KMS-11 (cell line): ENCODE measurements around the gene GLI3.

Source experiments
- H2AFZ ChIP-seq: fragments of 200-600 bp; sonication (generic); 2 replicates; pipeline ENCODE4 v1.6.1; 2016; ENCODE audit warnings: antibody characterized with exemption, mixed run types, low read depth
- H3K27ac ChIP-seq: fragments of 200-600 bp; sonication (generic); 2 replicates; pipeline ENCODE4 v1.6.1; 2016; ENCODE audit warnings: mild to moderate bottlenecking, mixed run types
- H3K27me3 ChIP-seq: fragments of 200-600 bp; sonication (generic); 2 replicates; pipeline ENCODE4 v1.6.1; 2017; ENCODE audit warnings: mild to moderate bottlenecking, low read depth, mixed run types, moderate library complexity; ENCODE audit not compliant: insufficient read depth
- H3K36me3 ChIP-seq: fragments of 200-600 bp; sonication (generic); 2 replicates; pipeline ENCODE4 v1.6.1; 2017; ENCODE audit warnings: mild to moderate bottlenecking, mixed run types; ENCODE audit not compliant: insufficient read depth
- H3K4me1 ChIP-seq: fragments of 200-600 bp; sonication (generic); 2 replicates; pipeline ENCODE4 v1.6.1; 2016; ENCODE audit warnings: mild to moderate bottlenecking, low read depth, mixed run types; ENCODE audit not compliant: poor library complexity, severe bottlenecking
- H3K4me2 ChIP-seq: fragments of 200-600 bp; sonication (generic); 2 replicates; pipeline ENCODE4 v1.7.0; 2016; ENCODE audit warnings: mild to moderate bottlenecking, mixed run types
- H3K4me3 ChIP-seq: fragments of 200-600 bp; sonication (generic); IDR thresholded peaks from 2 replicates; pipeline ENCODE4 v1.6.1; 2017; ENCODE audit warnings: low read depth, low read length, mixed read lengths; ENCODE audit not compliant: insufficient read depth
- H3K79me2 ChIP-seq: fragments of 200-600 bp; sonication (generic); 2 replicates; pipeline ENCODE4 v1.6.1; 2016; ENCODE audit warnings: low read depth, mixed run types; ENCODE audit not compliant: insufficient read depth
- H3K9ac ChIP-seq: fragments of 200-600 bp; sonication (generic); 2 replicates; pipeline ENCODE4 v1.6.1; 2016; ENCODE audit warnings: mild to moderate bottlenecking, mixed run types
- H4K20me1 ChIP-seq: fragments of 200-600 bp; sonication (generic); 2 replicates; pipeline ENCODE4 v1.6.1; 2016; ENCODE audit warnings: mild to moderate bottlenecking, mixed run types; ENCODE audit not compliant: insufficient read depth
- TF ChIP-seq, protein P1 (sequence below): fragments of 200-600 bp; sonication (generic); conservative IDR thresholded peaks from 2 replicates; pipeline ENCODE4 v1.6.1; 2017; ENCODE audit warnings: low read depth, mild to moderate bottlenecking, antibody characterized with exemption, low read length, moderate library complexity, mixed read lengths

The GLI3 gene

DNA sequence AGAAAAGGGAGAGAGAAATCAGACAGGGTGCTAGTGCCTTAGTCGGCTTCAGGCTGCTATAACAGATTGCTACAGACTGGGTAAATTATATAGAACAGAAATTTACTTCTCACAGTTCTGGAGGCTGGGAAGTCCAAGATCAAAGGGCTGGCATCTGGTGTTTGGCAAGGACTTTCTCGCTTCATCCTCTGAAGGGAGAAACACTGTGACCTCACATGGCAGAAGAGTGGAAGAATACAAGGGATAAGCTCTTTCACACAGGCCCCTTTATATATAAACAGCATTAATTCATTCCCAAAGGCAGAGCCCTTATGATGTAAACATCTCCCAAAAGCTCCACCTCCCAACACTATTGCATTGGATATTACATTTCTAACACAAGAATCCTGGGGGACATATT is 298.6 kb downstream of the GLI3 start:
- no peaks in the 10 kb centered on the region for H4K20me1 ChIP-seq
- H3K36me3 ChIP-seq = no peaks in the 10 kb centered on the region
- H3K27ac ChIP-seq = no peak overlapping the region
- no peak overlapping the region for H3K4me2 ChIP-seq
- TF ChIP-seq, protein P1, sequence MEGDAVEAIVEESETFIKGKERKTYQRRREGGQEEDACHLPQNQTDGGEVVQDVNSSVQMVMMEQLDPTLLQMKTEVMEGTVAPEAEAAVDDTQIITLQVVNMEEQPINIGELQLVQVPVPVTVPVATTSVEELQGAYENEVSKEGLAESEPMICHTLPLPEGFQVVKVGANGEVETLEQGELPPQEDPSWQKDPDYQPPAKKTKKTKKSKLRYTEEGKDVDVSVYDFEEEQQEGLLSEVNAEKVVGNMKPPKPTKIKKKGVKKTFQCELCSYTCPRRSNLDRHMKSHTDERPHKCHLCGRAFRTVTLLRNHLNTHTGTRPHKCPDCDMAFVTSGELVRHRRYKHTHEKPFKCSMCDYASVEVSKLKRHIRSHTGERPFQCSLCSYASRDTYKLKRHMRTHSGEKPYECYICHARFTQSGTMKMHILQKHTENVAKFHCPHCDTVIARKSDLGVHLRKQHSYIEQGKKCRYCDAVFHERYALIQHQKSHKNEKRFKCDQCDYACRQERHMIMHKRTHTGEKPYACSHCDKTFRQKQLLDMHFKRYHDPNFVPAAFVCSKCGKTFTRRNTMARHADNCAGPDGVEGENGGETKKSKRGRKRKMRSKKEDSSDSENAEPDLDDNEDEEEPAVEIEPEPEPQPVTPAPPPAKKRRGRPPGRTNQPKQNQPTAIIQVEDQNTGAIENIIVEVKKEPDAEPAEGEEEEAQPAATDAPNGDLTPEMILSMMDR = no peak
- H3K9ac ChIP-seq = no peak overlapping the region
- peaks cover 7% of the 10 kb centered on the region for H3K4me1 ChIP-seq
- H3K27me3 ChIP-seq = no peaks in the 10 kb centered on the region
- H3K79me2 ChIP-seq = no peaks in the 10 kb centered on the region
- H3K4me3 ChIP-seq = no peak overlapping the region
- no peak overlapping the region for H2AFZ ChIP-seq

DNA sequence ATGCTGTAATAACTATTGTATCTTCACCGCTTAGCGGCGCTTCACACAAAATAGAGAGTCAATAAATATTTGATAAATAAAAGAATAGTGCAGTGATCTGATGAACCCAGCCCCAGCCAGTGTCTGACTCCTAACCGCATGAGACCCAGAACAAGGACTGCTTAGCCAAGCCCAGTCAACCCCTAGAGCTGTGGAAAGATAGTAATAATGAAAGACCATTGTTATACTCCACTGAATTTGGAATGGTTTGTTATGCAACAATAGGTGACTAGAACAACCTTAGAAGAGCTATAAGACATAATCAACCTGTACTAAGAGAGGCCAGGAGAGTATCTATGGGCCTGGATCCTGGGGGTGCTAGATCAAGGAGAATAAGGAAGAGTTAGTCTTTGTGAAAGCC is 303.6 kb downstream of the GLI3 start:
- Histone ChIP-seq H3K4me1 (no peaks in the 10 kb centered on the region), H3K27ac (no peak overlapping the region), H3K4me3 (no peak overlapping the region), H3K4me2 (no peak overlapping the region), H2AFZ (no peak overlapping the region), H4K20me1 (no peaks in the 10 kb centered on the region), H3K36me3 (no peaks in the 10 kb centered on the region), H3K27me3 (no peaks in the 10 kb centered on the region), H3K79me2 (no peaks in the 10 kb centered on the region), H3K9ac (no peak overlapping the region)
- TF ChIP-seq, protein P1 = no peak

GRCh38 chr7:41931263-41931646 is 305.8 kb downstream of the GLI3 start:
- no peak overlapping the region for H3K4me2 ChIP-seq
- H3K36me3 ChIP-seq = no peaks in the 10 kb centered on the region
- H3K4me1 ChIP-seq = no peaks in the 10 kb centered on the region
- H2AFZ ChIP-seq = no peak overlapping the region
- H3K27me3 ChIP-seq = no peaks in the 10 kb centered on the region
- TF ChIP-seq, protein P1 = no peak
- H3K4me3 ChIP-seq = no peak overlapping the region
- H3K79me2 ChIP-seq = no peaks in the 10 kb centered on the region
- H4K20me1 ChIP-seq = no peaks in the 10 kb centered on the region
- no peak overlapping the region for H3K27ac ChIP-seq
- H3K9ac ChIP-seq = no peak overlapping the region

GRCh38 chr7:41930538-41931262 is 306.3 kb downstream of the GLI3 start:
- H3K79me2 ChIP-seq = no peaks in the 10 kb centered on the region
- H3K27me3 ChIP-seq = no peaks in the 10 kb centered on the region
- H3K36me3 ChIP-seq = no peaks in the 10 kb centered on the region
- no peaks in the 10 kb centered on the region for H3K4me1 ChIP-seq
- H3K9ac ChIP-seq = no peak overlapping the region
- H3K4me2 ChIP-seq = no peak overlapping the region
- H3K4me3 ChIP-seq = no peak overlapping the region
- H3K27ac ChIP-seq = no peak overlapping the region
- no peak overlapping the region for H2AFZ ChIP-seq
- no peaks in the 10 kb centered on the region for H4K20me1 ChIP-seq
- TF ChIP-seq, protein P1 = no peak
